K562 (cell line): ENCODE measurements around the gene TPK1.

Experiments
- ETV6 ChIP-seq, 3 experiments: fragments of 150-350 bp in 1 of 3; sonication (generic) in 1 of 3; formaldehyde crosslinking in 1 of 3; IDR thresholded peaks; 2 replicates each; pipeline versions ENCODE4 v1.6.1 to v1.8.0; 2014 to 2022; ENCODE audit warnings: borderline replicate concordance in 2 of 3, low read depth in 2 of 3, antibody characterized with exemption in 1 of 3, low read length in 1 of 3, mild to moderate bottlenecking in 1 of 3, missing genetic modification reagents in 1 of 3
- NR2C2 ChIP-seq, 2 experiments: fragments of 200-800 bp in 1 of 2; sonication (Bioruptor generic) in 1 of 2; sonication (generic) in 1 of 2; formaldehyde crosslinking in 1 of 2; IDR thresholded peaks; 2 replicates each; pipeline versions ENCODE4 v1.6.1 to v1.8.0; 2016 to 2022; ENCODE audit warnings: mild to moderate bottlenecking in 1 of 2, missing compliant biosample characterization in 1 of 2, missing genetic modification characterization in 1 of 2, missing genetic modification reagents in 1 of 2
- POLR2A ChIP-seq: fragments of 450-650 bp; conservative IDR thresholded peaks from 2 replicates; pipeline ENCODE4 v1.6.1; 2016
- U2AF1 ChIP-seq: fragments of 200-400 bp; formaldehyde crosslinking; optimal IDR thresholded peaks from 2 replicates; pipeline ENCODE3; 2017; ENCODE audit warnings: mild to moderate bottlenecking, low read depth, low read length, moderate library complexity
- ZNF217 ChIP-seq: sonication (generic); formaldehyde crosslinking; IDR thresholded peaks from 2 replicates; pipeline ENCODE4 v1.8.0; 2022; ENCODE audit warnings: mild to moderate bottlenecking, missing genetic modification reagents
- ZNF324 ChIP-seq: fragments of 250-450 bp; sonication (Bioruptor Pico); IDR thresholded peaks from 2 replicates; pipeline ENCODE4 v1.4.0; 2020; ENCODE audit warnings: mild to moderate bottlenecking

- TF ChIP-seq ZNF217 (CRISPR knock-in tag) (no peak), ZNF324 (CRISPR knock-in tag) (no peak), NR2C2 (CRISPR knock-in tag; IDR thresholded peaks at IDR 0.05) (no peak), NR2C2 (tag; IDR thresholded peaks at IDR 0.05) (no peak), POLR2A (no peak), U2AF1 (no peak), ETV6 (IDR thresholded peaks at IDR 0.05; ENCODE audit: borderline replicate concordance in 1 of 2, low read depth in 2 of 2, low read length in 1 of 2) (no peak), ETV6 (CRISPR knock-in tag; IDR thresholded peaks at IDR 0.05; ENCODE audit: borderline replicate concordance) (no peak)
These were observed 53.0 kb downstream of the TPK1 start for GRCh38 chr7:144782883-144783282.
